Activated T-cell treated with anti-CD3 and anti-CD28 coated beads for 24 hours (primary cell): Measurements from ENCODE around the gene PLEKHS1.
"Not testable (repeated sequence)": the region's sequence is repeated elsewhere in the genome, so short reads cannot be mapped to it uniquely, and the experiment has no call there.

ENCODE experiments used
- DNase-seq: peaks from one replicate; pipeline ENCODE4 v3.0.0-alpha.2; 2020; ENCODE audit warnings: low read depth

The PLEKHS1 gene

GRCh38 chr10:113740850-113741249 is 10.6 kb upstream of the PLEKHS1 start:
- no peak for DNase-seq

- no peak for DNase-seq
Measured at GRCh38 chr10:113742466-113742865, 9.0 kb upstream of the PLEKHS1 start.

GRCh38 chr10:113743594-113743993 is 7.9 kb upstream of the PLEKHS1 start:
- DNase-seq, result no peak

GRCh38 chr10:113745374-113745773 is 6.1 kb upstream of the PLEKHS1 start:
- DNase-seq, result no peak

GRCh38 chr10:113746217-113746957 is 5.1 kb upstream of the PLEKHS1 start:
- DNase-seq, result no peak

GRCh38 chr10:113752553-113752952 is 1.1 kb downstream of the PLEKHS1 start:
- no peak for DNase-seq

GRCh38 chr10:113753020-113753692 is 1.7 kb downstream of the PLEKHS1 start:
- no peak for DNase-seq

GRCh38 chr10:113754125-113754524 is 2.6 kb downstream of the PLEKHS1 start:
- no peak for DNase-seq

- DNase-seq, result no peak
Measured at GRCh38 chr10:113754768-113755167, 3.3 kb downstream of the PLEKHS1 start.

- DNase-seq, result no peak
Measured at GRCh38 chr10:113756940-113757543, 5.6 kb downstream of the PLEKHS1 start.

- DNase-seq, result no peak
Measured at GRCh38 chr10:113762083-113762482, 10.6 kb downstream of the PLEKHS1 start.

- no peak for DNase-seq
Measured at GRCh38 chr10:113764582-113764981, 13.1 kb downstream of the PLEKHS1 start.

- no peak for DNase-seq
Measured at GRCh38 chr10:113765910-113766309, 14.4 kb downstream of the PLEKHS1 start.

- no peak for DNase-seq
Measured at GRCh38 chr10:113767222-113767621, 15.7 kb downstream of the PLEKHS1 start.

GRCh38 chr10:113770346-113770745 is 18.9 kb downstream of the PLEKHS1 start:
- no peak for DNase-seq

- not testable (repeated sequence) for DNase-seq
Measured at GRCh38 chr10:113771131-113771530, 19.6 kb downstream of the PLEKHS1 start.

GRCh38 chr10:113775686-113776294 is 24.3 kb downstream of the PLEKHS1 start:
- DNase-seq, result no peak

GRCh38 chr10:113776553-113776952 is 25.1 kb downstream of the PLEKHS1 start:
- no peak for DNase-seq

GRCh38 chr10:113780681-113781250 is 29.3 kb downstream of the PLEKHS1 start:
- DNase-seq, result no peak

- no peak for DNase-seq
Measured at GRCh38 chr10:113782367-113782766, 30.9 kb downstream of the PLEKHS1 start.

GRCh38 chr10:113782986-113783704 is 31.7 kb downstream of the PLEKHS1 start:
- DNase-seq, result no peak

- DNase-seq, result no peak
Measured at GRCh38 chr10:113788604-113789083, 37.2 kb downstream of the PLEKHS1 start.
